Forelimb muscle (tissue), 1 donor: ENCODE data around the gene TMEM252. TPM values are rescaled to one million over a fixed set of nuclear protein-coding genes. Genes with fewer than 3 reads are reported as not detected.

Experiments used
- DNase-seq: peaks from one replicate; pipeline ENCODE4 v3.0.0-alpha.2; 2013; ENCODE audit warnings: low read depth
- polyA plus RNA-seq: library from polyadenylated mRNA; unstranded; fragments of 120-200 nt; gene quantifications from one replicate; pipeline ENCODE4 v1.2.1, GENCODE V29; 2013; ENCODE audit not compliant: insufficient read length

The TMEM252 gene
- polyA plus RNA-seq, 1 donor, result 1.0 TPM

- no peak for DNase-seq
Measured at GRCh38 chr9:68545033-68545705, 4.5 kb upstream of the TMEM252 start.

DNA sequence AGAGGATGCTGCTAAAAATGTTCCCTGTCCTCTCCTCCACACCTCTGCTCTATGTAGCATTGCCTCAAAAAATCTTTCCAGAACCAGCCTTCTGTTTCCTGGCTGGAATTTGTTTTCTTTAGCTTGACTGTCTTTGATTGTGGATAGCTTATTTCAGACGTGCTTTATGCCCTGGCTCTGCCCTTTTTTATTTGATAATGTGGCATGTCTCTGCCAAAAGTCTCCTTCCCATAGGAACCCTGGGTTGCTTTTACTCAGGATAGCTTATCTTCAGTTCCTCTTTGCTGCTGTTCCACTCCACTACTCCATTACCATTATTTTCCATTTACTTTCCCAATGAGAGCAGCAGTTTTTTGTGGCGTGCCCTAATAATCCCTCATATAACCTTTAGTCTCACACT, 885 bp upstream of the TMEM252 start:
- no peak for DNase-seq

DNA sequence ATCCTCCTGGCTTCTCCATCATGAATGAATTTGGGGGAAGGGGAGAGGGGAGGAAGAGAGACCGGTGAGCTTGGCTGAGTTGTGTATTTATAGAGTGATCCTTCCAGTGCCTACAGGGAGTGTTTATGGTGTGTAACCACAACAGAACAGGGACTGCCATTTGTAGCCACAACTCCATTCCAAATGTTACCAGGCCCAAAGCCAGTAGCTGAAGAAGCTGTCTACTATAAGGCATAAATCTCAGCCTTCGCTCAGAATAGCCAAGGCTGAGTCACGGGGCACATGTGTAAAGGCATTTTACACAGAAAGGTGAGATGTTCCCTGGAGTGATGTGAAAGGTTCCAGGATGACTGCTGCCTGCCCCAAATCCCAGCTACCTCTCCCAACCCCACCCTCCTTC, 2.5 kb downstream of the TMEM252 start:
- no peak for DNase-seq

GRCh38 chr9:68537616-68537880, 3.1 kb downstream of the TMEM252 start:
- DNase-seq, result no peak

GRCh38 chr9:68536876-68537615, 3.6 kb downstream of the TMEM252 start:
- no peak for DNase-seq

DNA sequence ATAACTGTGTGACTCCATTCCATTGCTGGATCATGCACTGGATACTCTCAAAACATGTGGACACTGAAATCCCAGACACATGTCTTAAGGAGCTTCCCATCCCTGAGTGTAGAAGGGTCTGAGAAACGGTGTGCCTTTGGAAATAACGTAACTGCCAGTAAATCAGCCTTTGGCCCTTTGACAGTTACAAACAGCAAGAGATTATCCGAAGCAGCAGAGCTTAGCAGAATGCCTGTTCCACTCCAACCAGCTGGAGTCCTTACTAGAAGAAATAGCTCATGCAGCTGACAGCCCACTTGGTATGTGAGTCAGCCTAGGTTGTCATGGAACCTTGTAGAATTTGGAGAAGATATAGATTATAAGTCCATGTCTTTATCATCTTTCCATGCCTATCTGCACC, 7.0 kb downstream of the TMEM252 start:
- DNase-seq, result no peak

DNA sequence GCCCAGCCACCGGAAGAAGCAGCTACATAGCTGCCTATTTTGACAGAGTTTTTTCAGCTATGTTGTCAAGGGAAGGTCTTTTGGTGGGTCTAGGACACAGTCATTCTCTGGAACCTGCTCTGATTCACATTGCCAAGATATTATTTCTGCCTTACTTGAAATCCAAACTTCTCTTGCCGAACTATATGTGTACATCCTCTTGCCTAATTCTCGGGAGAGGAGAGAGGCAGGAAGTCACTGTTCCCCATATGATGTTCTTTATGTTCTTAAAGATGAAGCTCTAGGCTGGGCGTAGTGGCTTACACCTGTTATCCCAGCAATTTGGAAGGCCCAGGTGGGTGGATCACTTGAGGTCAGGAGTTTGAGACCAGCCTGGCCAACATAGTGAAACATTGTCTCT, 8.6 kb downstream of the TMEM252 start:
- no peak for DNase-seq

- no peak for DNase-seq
Measured at GRCh38 chr9:68530618-68531017, 10.1 kb downstream of the TMEM252 start.

DNA sequence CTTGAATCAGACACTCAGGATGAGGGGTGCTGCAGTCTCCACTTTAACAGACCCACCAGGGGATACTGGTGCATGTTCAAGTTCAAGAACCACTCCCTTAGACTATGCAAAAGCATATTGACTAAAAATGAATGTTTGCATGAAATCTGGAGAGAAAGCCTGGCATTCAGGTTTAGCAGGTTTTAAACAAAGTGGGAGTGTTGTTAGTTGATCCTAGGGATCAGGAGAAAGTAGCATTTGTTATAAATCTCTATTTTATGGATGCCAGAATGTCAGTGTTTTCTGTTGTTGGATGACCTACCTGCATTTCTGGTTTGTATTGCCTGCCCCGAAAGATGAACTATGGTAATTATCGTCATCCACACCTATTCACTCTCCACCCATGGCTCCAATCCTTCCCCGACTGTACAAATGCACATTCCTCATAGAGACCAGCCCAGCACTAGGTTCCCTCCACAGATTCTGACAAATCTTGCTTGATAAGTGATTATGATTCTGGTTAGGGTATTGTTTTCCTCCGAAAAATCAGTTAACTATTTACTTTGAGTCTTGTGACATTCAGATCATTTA, 17.2 kb downstream of the TMEM252 start:
- DNase-seq, result no peak

DNA sequence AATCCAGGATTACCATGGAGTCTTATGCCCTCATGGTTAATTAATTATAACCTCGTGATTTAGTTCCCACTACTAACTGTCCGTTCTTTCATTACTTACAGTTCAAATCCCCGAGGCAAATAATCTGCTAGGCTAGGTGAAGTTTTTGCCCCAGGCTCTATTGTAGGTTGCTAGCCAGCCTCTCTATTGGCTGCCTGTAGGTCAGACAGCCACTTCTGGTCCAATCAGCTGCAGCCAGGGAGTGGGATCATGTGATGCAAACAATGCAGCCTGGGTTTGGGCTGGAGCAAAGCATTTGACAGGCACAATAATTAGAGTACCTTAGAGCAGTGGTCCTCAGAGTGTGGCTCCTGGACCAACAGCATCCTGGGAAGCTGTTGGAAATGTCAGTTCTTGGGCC, 17.7 kb downstream of the TMEM252 start:
- DNase-seq, result no peak

- no peak for DNase-seq
Measured at GRCh38 chr9:68522131-68522530, 18.6 kb downstream of the TMEM252 start.

- no peak for DNase-seq
Measured at GRCh38 chr9:68515326-68516017, 25.2 kb downstream of the TMEM252 start.

DNA sequence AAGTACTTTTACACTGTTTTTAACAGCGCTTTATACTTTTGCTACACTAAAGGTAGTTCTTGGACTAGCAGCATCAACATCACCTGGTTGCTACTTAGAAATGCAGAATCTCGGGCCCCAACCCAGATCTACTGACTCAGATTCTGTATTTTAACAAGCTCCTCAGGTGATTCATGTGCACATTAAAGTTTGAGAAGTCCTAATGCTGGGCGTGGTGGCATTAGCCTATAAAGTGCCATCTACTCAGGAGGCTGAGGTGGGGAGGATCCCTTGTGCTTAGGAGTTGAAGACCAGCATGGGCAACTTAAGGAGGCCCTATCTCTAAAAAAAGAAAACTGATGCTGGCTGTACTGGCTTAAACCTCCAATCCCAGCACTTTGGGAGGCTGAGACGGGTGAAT, 26.7 kb downstream of the TMEM252 start:
- no peak for DNase-seq

GRCh38 chr9:68513385-68513784, 27.3 kb downstream of the TMEM252 start:
- DNase-seq, result no peak

DNA sequence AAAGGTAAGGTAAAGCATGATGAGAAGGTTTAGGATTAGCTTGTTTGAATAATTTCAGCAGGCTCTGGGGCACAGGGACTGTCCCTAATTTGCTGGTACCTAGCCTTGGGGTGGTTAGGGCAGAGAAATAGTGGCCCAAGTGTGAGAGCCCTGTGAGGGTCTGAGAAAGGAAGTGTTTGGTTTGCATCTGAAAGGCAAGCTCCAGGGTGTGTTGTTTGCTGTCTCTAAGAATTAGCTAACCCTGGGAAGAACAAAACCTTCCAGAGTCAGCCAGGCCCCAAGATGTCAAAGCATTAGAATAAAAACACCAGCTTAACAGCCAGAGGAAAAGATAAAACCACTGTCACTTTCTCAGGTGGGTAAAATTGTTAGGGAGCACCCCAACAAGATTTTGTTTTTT, 31.0 kb downstream of the TMEM252 start:
- no peak for DNase-seq

GRCh38 chr9:68508547-68508946, 32.1 kb downstream of the TMEM252 start:
- DNase-seq, result no peak

DNA sequence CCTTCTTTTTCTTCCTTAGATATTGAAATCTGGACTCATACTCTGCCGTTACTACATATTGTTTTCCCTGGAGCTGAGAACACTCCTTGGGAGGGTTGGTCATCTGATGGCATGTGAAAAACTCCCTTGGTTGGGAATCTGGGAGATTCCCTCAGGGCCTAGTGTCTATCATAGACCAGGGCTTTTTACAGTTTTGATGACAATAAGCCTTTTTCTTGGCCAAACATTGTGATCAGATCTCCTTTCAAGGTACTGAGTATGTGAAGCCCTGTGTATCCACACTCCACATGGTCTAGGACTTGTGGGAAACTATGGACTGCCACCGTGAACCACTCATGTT, 32.9 kb downstream of the TMEM252 start:
- DNase-seq, result no peak

DNA sequence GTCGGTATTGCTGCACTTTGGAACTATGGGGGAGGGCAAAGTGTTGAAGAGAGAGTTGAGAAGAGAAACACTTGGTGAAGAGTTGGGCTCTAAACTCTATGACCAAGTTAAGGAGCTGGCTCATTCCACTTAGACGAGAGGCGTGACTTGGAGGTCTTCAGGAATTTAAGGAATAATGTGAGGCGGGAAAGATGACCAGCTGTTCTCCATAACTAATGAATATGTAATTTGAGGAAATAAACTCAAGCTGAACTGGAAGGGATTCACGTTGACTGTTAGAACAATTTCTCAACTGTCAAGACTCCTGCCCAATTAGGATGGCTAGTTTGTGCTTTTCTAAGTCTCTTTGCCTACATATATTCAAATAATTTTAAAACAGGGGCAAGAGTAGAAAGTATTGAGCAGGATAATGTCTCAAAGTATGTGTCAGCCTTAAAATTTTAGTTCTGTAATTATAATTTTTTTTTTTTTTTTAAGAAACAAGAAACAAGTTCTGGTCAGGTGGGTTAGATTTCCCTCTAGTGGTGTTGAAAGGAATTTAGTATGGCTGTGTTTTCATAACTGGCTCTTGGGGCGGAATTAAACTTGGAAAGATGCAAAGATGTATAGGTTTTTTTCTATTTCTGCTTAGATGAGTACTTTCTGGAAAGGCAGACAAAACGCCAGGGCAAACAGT, 33.4 kb downstream of the TMEM252 start:
- DNase-seq, result no peak

- no peak for DNase-seq
Measured at GRCh38 chr9:68506551-68506950, 34.1 kb downstream of the TMEM252 start.

GRCh38 chr9:68505681-68506409, 34.8 kb downstream of the TMEM252 start:
- no peak for DNase-seq

GRCh38 chr9:68502279-68502678, 38.4 kb downstream of the TMEM252 start:
- no peak for DNase-seq
